Body of pancreas (tissue), 4 donors: Measurements from ENCODE around the gene GRM8.

ENCODE experiments used
- POLR2A ChIP-seq, 3 donors: fragments of 450-650 bp; IDR thresholded peaks; one replicate each; pipeline ENCODE4 v1.6.1; 2016; ENCODE audit warnings: antibody characterized with exemption in 3 of 3, mild to moderate bottlenecking in 2 of 3
- TF ChIP-seq, protein P1 (sequence below), 7 experiments: fragments of 450-650 bp in 4 of 7; fragments of 200-600 bp in 3 of 7; sonication (generic) in 3 of 7; IDR thresholded peaks; one replicate each; pipeline ENCODE4 v1.5.1; 2016 to 2019; ENCODE audit warnings: antibody characterized with exemption in 7 of 7

DNA sequence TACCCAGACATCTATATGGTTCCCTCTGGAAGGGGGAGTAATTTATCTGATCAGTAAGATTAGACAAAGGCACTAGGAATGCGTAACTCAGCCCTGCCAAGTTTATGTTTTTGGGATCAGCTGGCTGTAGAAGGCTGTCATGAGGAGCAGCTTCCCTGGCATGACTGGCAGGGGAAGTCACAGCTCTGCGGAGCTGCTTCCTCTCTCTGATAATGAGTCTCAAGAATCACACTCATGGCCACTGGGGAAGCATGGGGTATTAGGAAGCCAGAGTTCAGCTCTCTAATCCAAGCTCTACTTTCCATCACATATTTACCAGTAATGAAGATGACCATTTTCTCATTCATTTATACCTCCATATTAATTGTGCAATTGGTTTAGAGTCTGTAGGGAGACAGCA is 758.9 kb downstream of the GRM8 start:
- TF ChIP-seq, protein P1, sequence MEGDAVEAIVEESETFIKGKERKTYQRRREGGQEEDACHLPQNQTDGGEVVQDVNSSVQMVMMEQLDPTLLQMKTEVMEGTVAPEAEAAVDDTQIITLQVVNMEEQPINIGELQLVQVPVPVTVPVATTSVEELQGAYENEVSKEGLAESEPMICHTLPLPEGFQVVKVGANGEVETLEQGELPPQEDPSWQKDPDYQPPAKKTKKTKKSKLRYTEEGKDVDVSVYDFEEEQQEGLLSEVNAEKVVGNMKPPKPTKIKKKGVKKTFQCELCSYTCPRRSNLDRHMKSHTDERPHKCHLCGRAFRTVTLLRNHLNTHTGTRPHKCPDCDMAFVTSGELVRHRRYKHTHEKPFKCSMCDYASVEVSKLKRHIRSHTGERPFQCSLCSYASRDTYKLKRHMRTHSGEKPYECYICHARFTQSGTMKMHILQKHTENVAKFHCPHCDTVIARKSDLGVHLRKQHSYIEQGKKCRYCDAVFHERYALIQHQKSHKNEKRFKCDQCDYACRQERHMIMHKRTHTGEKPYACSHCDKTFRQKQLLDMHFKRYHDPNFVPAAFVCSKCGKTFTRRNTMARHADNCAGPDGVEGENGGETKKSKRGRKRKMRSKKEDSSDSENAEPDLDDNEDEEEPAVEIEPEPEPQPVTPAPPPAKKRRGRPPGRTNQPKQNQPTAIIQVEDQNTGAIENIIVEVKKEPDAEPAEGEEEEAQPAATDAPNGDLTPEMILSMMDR (IDR thresholded peaks at IDR 0.05): no peak
- TF ChIP-seq POLR2A (IDR thresholded peaks at IDR 0.05): no peak
